COLO668 (cell line): ENCODE results near the gene BMP2.

Source experiments
- DNase-seq: peaks from one replicate; lab custom pipeline; 2025; ENCODE audit not compliant: unreplicated experiment; lab: John Stamatoyannopoulos, UW

BMP2 gene

GRCh38 chr20:6767126-6767535 lies 355 bp upstream of the BMP2 start:
- no peak for DNase-seq

GRCh38 chr20:6768228-6769140 lies 998 bp downstream of the BMP2 start:
- peak; percentile 71 for DNase-seq

GRCh38 chr20:6769903-6770785 lies 2.7 kb downstream of the BMP2 start:
- no peak for DNase-seq

GRCh38 chr20:6770786-6771100 lies 3.3 kb downstream of the BMP2 start:
- DNase-seq = no peak

GRCh38 chr20:6780433-6781190 lies 13.1 kb downstream of the BMP2 start:
- no peak for DNase-seq

GRCh38 chr20:6783752-6784151 lies 16.3 kb downstream of the BMP2 start:
- no peak for DNase-seq

- no peak for DNase-seq
Observed at GRCh38 chr20:6784210-6784631, 16.7 kb downstream of the BMP2 start.

- no peak for DNase-seq
Observed at GRCh38 chr20:6784767-6785166, 17.3 kb downstream of the BMP2 start.

- DNase-seq = no peak
Observed at GRCh38 chr20:6786548-6786947, 19.1 kb downstream of the BMP2 start.

- DNase-seq = no peak
Observed at GRCh38 chr20:6792789-6793188, 25.3 kb downstream of the BMP2 start.

GRCh38 chr20:6802227-6802626 lies 34.7 kb downstream of the BMP2 start:
- no peak for DNase-seq

GRCh38 chr20:6806275-6806674 lies 38.8 kb downstream of the BMP2 start:
- DNase-seq = no peak

GRCh38 chr20:6811262-6812035 lies 44.0 kb downstream of the BMP2 start:
- DNase-seq = no peak

- DNase-seq = no peak
Observed at GRCh38 chr20:6812530-6812929, 45.0 kb downstream of the BMP2 start.

GRCh38 chr20:6814945-6815344 lies 47.5 kb downstream of the BMP2 start:
- no peak for DNase-seq

GRCh38 chr20:6818033-6818808 lies 50.7 kb downstream of the BMP2 start:
- DNase-seq = no peak

- DNase-seq = no peak
Observed at GRCh38 chr20:6819599-6819998, 52.1 kb downstream of the BMP2 start.

GRCh38 chr20:6824401-6824800 lies 56.9 kb downstream of the BMP2 start:
- no peak for DNase-seq

GRCh38 chr20:6827472-6827871 lies 60.0 kb downstream of the BMP2 start:
- no peak for DNase-seq
